Measurements from ENCODE around the gene CLIP2. TPM values are rescaled to one million over a fixed set of nuclear protein-coding genes. Genes with fewer than 3 reads are reported as not detected.
"Not testable (repeated sequence)": the region's sequence is repeated elsewhere in the genome, so short reads cannot be mapped to it uniquely, and the experiment has no call there.

Gene CLIP2
- total RNA-seq, 1 donor from 2014 or later: 61.7 TPM

DNA sequence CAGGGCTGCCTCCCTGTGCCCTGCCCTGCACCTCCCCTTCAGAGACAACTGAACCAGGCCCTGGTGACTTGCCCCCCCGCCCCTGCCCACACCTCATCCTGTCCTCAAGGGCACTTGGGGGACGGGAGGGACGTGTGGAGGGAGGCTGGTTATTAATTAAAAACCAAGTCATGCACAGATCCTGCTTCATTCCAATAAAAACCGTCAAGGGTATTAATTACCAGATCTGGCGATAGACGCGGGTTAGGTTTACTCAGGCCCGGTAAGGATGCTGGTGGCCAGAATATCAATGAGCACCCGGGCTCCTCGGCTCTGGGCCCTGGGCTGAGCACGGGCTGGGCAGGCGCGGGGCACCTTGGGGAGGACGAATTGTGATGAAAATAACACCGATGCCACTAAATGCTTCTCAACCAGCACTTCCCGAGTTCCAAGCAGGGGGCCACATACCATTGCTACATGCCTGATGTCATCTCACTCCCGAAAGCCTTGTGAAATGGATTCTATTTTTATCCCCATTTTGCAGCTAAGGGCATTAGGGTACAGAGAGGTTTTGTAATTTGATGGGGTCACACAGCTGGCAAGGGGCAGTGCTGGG lies 140.0 kb downstream of the CLIP2 start:
- no peaks in the 10 kb centered on the region for H3K36me3 Mint-ChIP-seq (ENCODE audit: low read depth)
- ATAC-seq (ENCODE audit: low read depth) (no peak), DNase-seq (no peak)
- no peaks in the 10 kb centered on the region for H3K9me3 Mint-ChIP-seq
- CTCF ChIA-PET: interaction anchor here (0.8 kb wide), 1 partner anchor 8 kb away, joined by 4 read pairs; no protein-coding TSS in a partner anchor
- no peaks in the 10 kb centered on the region for H3K27me3 Mint-ChIP-seq
- H3K27ac Mint-ChIP-seq: no peak overlapping the region
- intact Hi-C loops (cut with micrococcal nuclease): no loop called here
- no peak overlapping the region for H3K4me3 Mint-ChIP-seq
- POLR2A ChIA-PET: no interaction called here
- no peaks in the 10 kb centered on the region for H3K4me1 Mint-ChIP-seq
- TF ChIP-seq, protein P1, sequence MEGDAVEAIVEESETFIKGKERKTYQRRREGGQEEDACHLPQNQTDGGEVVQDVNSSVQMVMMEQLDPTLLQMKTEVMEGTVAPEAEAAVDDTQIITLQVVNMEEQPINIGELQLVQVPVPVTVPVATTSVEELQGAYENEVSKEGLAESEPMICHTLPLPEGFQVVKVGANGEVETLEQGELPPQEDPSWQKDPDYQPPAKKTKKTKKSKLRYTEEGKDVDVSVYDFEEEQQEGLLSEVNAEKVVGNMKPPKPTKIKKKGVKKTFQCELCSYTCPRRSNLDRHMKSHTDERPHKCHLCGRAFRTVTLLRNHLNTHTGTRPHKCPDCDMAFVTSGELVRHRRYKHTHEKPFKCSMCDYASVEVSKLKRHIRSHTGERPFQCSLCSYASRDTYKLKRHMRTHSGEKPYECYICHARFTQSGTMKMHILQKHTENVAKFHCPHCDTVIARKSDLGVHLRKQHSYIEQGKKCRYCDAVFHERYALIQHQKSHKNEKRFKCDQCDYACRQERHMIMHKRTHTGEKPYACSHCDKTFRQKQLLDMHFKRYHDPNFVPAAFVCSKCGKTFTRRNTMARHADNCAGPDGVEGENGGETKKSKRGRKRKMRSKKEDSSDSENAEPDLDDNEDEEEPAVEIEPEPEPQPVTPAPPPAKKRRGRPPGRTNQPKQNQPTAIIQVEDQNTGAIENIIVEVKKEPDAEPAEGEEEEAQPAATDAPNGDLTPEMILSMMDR (IDR thresholded peaks at IDR 0.05): no peak

DNA sequence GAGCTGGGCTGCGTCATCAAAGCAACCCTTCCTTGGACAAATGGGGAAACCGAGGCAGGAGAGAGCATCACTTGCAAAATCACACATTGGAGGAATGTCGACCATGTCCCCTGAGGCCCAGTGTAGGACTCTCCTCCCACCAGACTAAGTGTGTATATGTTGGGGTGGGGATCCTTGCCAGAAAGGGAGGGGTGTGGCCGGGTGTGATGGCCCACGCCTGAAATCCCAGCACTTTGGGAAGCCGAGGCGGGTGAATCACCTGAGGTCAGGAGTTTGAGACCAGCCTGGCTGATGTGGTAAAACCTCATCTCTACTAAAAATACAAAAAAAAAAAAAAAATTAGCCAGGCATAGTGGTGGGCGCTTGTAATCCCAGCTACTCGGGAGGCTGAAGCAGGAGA lies 141.2 kb downstream of the CLIP2 start:
- H3K27me3 Mint-ChIP-seq; intact Hi-C loops (cut with micrococcal nuclease); H3K9me3 Mint-ChIP-seq; H3K4me3 Mint-ChIP-seq; DNase-seq; H3K27ac Mint-ChIP-seq; H3K36me3 Mint-ChIP-seq (ENCODE audit: low read depth); ATAC-seq (ENCODE audit: low read depth); CTCF ChIA-PET; POLR2A ChIA-PET; H3K4me1 Mint-ChIP-seq: not testable (repeated sequence)

DNA sequence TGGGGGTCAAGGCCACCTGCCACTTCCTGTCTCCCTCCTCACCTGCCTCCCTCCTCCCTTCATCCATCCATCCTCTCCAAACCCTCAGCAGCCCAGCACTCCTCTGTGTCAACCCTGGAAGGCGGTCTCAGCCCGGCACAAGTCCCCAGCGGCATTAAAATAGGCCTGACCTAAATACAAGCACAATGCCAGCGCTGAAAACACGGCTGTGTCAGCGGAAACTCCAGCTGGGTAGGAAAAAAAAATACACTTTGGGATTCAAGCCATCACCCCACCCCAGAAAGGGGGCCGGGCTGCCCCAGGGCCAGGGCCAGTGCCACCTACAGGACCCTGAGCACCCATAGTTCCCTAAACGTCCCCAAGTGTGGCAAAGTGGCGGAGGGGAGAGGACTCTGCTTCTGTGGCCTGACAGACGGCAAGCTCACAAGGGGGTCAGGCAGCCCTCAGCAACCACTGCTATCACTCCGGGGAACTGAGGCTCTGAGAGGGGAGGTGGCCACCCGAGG lies 141.8 kb downstream of the CLIP2 start:
- Mint-ChIP-seq H3K27me3 (no peaks in the 10 kb centered on the region), H3K4me3 (no peak overlapping the region), H3K9me3 (no peaks in the 10 kb centered on the region), H3K36me3 (ENCODE audit: low read depth) (no peaks in the 10 kb centered on the region), H3K27ac (no peak overlapping the region), H3K4me1 (no peaks in the 10 kb centered on the region)
- TF ChIP-seq, protein P1 (IDR thresholded peaks at IDR 0.05): no peak
- DNase-seq (no peak), ATAC-seq (ENCODE audit: low read depth) (no peak)
- ChIA-PET POLR2A (no interaction called here), CTCF (no interaction called here)
- intact Hi-C loops (cut with micrococcal nuclease): no loop called here

- H3K4me1 Mint-ChIP-seq; CTCF ChIA-PET; H3K9me3 Mint-ChIP-seq; H3K27ac Mint-ChIP-seq; DNase-seq; POLR2A ChIA-PET; H3K36me3 Mint-ChIP-seq (ENCODE audit: low read depth); H3K4me3 Mint-ChIP-seq; intact Hi-C loops (cut with micrococcal nuclease); ATAC-seq (ENCODE audit: low read depth); H3K27me3 Mint-ChIP-seq: not testable (repeated sequence)
Observed at GRCh38 chr7:74437291-74437571, 148.0 kb downstream of the CLIP2 start.

GRCh38 chr7:74438327-74438726 lies 149.1 kb downstream of the CLIP2 start:
- ChIA-PET CTCF (no interaction called here), POLR2A (no interaction called here)
- Mint-ChIP-seq H3K9me3 (peaks cover 5% of the 10 kb centered on the region), H3K36me3 (ENCODE audit: low read depth) (no peaks in the 10 kb centered on the region), H3K27ac (no peak overlapping the region), H3K4me3 (no peak overlapping the region), H3K4me1 (no peaks in the 10 kb centered on the region), H3K27me3 (peaks cover 4% of the 10 kb centered on the region)
- DNase-seq: no peak
- intact Hi-C loops (cut with micrococcal nuclease): no loop called here
- TF ChIP-seq, protein P1 (IDR thresholded peaks at IDR 0.05): no peak
- ATAC-seq (ENCODE audit: low read depth): no peak

GRCh38 chr7:74439541-74439940 lies 150.3 kb downstream of the CLIP2 start:
- ATAC-seq (ENCODE audit: low read depth) (no peak), DNase-seq (no peak)
- peaks cover 5% of the 10 kb centered on the region for H3K9me3 Mint-ChIP-seq
- no peaks in the 10 kb centered on the region for H3K4me1 Mint-ChIP-seq
- H3K4me3 Mint-ChIP-seq: no peak overlapping the region
- H3K36me3 Mint-ChIP-seq (ENCODE audit: low read depth): no peaks in the 10 kb centered on the region
- H3K27me3 Mint-ChIP-seq: peaks cover 5% of the 10 kb centered on the region
- intact Hi-C loops (cut with micrococcal nuclease): no loop called here
- TF ChIP-seq, protein P1 (IDR thresholded peaks at IDR 0.05): no peak
- POLR2A ChIA-PET: no interaction called here
- no peak overlapping the region for H3K27ac Mint-ChIP-seq
- CTCF ChIA-PET: no interaction called here

GRCh38 chr7:74440143-74440542 lies 150.9 kb downstream of the CLIP2 start:
- CTCF ChIA-PET; POLR2A ChIA-PET; H3K9me3 Mint-ChIP-seq; H3K27me3 Mint-ChIP-seq; ATAC-seq (ENCODE audit: low read depth); H3K4me3 Mint-ChIP-seq; H3K36me3 Mint-ChIP-seq (ENCODE audit: low read depth); DNase-seq; H3K27ac Mint-ChIP-seq; H3K4me1 Mint-ChIP-seq; intact Hi-C loops (cut with micrococcal nuclease): not testable (repeated sequence)

Data from activated B cell treated with CpG ODN at 0.5 μM for 24 hours (primary cell).